GM19099 (cell line): Measurements from ENCODE around the gene PDIK1L.

ENCODE experiments used
- POLR2A ChIP-seq: IDR thresholded peaks from 3 replicates; pipeline ENCODE4 v1.6.1; 2011; ENCODE audit warnings: low read depth; ENCODE audit not compliant: insufficient read length; ENCODE audit errors: extremely low read depth

The PDIK1L gene

DNA sequence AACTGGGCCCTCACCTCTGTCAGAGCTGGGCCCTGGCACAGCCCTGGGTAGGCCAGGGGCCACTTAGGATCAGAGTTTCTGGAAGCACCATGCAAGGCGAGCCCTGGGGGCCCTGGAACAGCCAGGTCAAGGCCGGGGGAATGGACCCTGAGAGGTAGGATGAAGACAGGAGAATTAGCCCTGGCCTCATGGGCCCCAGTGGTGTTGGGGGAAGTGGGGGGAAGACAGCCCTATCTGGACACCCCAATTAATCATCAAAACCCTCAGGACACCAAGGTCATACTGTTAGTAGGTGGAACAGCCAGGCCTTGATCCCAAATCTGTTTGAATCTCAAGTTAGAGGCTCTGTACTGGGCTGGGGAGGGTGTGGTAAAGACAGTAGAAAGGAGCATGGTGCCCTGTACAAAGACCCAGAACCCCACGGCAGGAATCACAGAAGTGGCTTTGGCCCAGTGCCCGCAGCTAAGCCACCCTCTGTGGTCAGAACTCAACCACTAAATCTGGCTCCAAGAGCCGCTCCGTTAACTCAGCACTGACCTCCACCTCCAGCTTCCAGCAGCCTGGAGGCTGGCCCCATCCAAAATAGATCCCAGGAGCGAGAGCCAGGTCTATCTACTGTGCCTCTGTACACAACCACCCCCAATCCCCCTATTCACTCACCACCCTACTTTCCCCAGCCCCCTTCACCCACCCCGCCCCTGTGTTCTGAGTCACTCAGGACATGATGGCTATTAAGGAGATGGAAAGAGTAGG lies 30.2 kb upstream of the PDIK1L start:
- TF ChIP-seq POLR2A = no peak

DNA sequence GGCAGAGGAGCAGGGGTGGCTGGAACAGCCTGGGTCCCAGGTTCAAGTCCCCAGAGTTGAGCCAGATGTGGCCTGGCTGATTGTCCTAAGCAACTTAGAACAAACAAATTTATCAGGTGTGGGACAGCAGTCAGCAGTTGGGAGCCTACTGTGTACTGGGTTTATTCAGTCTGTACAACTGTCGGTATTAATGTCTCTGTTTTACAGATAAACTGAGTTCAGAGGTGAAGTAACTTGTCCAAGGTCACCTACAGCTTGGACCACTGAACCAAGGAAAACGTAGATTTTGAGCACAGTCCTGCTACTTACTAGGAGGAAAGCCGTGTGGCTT lies 29.6 kb upstream of the PDIK1L start:
- no peak for TF ChIP-seq POLR2A

DNA sequence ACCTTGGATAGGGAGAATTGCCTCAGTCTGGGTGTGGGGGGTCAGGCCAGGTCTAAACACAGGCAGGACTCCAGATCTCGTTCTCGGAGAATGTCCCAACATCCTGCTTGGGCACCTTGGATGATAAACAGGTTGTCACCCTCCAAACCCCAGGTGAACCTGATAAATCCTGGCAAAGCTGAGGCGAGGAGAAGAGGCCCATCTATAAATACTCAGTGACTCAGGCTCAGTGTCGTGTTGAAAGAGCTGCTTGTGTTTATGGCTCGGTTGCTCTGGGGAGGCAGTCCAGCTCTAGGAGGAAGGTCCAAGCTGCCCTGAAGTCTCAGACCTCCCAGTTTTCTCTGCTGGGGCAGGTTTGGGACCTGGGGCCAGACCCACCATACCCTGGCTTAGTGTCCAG lies 28.4 kb upstream of the PDIK1L start:
- TF ChIP-seq POLR2A = no peak

- TF ChIP-seq POLR2A = no peak
Measured at GRCh38 chr1:26084091-26084561, 27.5 kb upstream of the PDIK1L start.

DNA sequence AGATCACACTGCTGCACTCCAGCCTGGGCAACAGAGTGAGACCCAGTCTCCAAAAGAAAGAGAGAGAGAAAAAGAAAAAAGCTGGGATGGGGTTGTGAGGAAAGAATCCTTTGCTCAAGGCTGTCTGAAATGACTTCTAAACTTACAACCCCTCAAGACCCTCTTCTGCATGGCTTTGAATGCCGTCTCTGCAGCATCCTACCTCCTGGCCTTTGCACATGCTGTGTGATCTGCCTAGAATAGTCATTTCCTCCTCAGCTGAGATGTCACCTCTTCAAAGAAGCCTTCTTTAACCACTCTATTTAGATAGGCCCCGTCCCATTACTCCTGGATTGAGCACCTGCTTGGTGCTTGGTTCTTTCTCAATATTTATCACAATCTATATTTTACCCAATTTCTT lies 26.8 kb upstream of the PDIK1L start:
- TF ChIP-seq POLR2A = no peak

- no peak for TF ChIP-seq POLR2A
Measured at GRCh38 chr1:26089125-26089524, 22.5 kb upstream of the PDIK1L start.

- no peak for TF ChIP-seq POLR2A
Measured at GRCh38 chr1:26090893-26091292, 20.7 kb upstream of the PDIK1L start.

DNA sequence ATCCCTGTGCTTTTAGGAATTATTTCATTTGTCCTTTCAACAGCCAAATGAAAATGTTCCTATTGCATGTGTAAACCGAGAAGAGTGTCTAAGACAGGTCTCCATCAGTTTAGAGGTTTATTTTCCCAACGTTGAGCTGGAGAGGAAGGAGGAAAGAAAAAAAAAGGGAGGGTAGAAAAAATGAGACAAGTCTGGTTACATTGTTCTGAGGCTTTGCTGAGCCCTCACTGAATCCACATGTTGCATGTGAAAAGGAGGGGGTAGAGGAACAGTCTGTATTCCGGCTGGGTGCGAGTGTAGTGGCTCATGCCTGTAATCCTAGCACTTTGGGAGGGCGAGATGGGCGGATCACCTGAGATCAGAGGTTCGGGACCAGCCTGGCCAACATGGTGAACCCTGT lies 19.2 kb upstream of the PDIK1L start:
- TF ChIP-seq POLR2A = no peak

GRCh38 chr1:26094076-26094669 lies 17.5 kb upstream of the PDIK1L start:
- no peak for TF ChIP-seq POLR2A

DNA sequence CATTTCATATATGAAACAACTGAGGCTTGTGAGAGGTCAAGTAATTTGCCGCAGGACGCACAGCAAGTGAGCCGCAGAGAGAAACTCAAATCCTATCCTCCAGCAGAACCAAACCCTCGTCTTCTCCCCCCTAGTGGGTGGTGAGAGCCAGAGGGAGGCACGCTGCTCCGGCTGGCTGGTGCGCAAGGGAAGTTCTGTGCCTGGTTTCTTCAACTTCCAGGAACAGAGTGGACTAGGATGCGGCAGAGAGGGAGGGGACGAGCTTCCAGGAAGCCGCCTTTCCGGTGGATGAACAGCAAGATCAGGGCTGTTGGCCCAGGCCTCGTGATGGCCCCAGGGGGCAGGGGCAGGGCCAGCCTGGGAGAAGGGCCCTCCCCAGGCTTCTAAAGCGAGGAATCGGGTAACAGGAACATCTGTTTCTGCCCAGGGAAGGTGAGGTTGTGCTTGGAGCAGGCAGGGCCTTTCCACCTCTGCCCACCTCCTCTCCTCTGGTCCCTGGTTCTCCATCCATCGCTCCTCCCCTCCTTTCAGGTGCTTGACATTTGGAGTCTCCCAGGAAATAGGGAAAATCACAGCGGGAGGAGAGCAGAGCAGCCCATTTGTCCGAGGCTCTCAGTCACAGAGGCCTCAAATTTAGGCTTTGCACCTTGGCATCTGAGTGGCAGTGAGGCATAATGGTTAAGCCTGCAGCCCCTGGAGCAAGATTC lies 16.8 kb upstream of the PDIK1L start:
- no peak for TF ChIP-seq POLR2A

GRCh38 chr1:26096471-26096870 lies 15.2 kb upstream of the PDIK1L start:
- no peak for TF ChIP-seq POLR2A

DNA sequence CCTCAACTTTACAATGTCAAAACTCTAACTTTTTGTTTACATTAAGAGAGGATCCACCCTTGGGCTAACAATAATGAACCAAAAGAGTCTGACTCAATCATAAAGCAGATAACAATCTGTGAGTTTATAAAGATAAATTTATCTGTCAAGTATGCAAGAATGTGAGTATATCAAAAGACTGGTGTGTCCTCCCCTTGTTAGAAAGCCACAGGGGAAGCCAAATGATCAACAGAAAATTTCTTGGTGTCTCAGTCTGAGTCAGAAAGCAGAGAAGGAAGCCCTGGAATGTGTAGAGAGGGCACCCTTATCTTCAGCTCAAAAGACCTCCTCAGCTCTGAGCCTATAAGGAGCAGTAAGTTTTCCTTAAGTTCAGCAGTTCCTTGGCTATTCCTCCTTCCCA lies 13.9 kb upstream of the PDIK1L start:
- TF ChIP-seq POLR2A = no peak

DNA sequence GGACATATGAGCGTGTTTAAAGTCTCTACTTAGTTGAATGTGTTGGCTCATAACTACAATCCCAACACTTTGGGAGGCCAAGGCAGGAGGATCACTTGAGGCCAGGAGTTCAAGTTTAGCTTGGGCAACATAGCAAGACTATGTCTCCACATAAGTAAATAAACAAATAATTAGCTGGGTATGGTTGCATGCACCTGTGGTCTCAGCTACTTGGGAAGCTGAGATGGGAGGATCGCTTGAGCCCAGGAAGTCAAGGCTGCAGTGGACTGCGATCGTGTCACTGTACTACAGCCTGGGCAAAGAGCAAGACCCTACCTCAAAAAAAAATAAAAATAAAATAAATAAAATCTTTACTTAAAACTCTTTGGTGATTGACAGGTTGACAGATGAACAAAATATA lies 13.0 kb upstream of the PDIK1L start:
- no peak for TF ChIP-seq POLR2A

DNA sequence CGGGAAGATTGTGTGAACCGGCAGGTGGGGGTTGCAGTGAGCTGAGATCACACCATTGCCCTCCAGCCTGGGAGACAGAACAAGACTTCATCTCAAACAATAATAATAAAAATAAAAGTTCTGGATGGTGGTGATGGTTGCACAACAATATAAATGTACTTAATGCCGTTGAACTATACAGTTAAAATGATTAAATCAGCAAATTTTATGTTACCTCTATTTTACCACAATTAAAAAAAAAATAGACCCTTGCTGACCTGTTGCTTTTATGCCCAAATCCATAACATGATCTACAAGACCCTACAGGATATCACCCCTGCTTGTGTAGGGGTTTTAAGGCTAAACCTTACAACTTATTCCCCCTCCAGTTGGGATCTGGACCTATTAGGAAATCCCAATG lies 11.8 kb upstream of the PDIK1L start:
- TF ChIP-seq POLR2A = no peak

DNA sequence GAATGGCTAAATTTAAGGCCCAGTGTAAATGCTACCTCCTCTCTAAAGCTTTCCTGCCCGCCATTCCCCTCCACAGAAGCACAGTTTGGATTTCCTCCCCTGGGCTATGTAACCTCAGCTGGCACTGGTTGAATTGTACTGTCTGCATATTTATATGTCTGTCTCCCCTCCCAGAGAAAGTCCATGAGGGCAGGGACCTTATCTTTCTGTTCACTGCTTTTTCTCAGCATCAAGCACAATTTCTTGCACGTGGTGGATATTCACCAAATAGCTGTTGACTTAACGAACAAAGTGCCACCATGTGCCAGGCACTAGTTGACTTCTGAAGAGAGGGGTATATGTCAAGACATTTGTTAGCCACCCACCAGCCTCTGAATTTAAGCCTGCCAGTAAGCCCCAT lies 9.5 kb upstream of the PDIK1L start:
- TF ChIP-seq POLR2A = no peak

DNA sequence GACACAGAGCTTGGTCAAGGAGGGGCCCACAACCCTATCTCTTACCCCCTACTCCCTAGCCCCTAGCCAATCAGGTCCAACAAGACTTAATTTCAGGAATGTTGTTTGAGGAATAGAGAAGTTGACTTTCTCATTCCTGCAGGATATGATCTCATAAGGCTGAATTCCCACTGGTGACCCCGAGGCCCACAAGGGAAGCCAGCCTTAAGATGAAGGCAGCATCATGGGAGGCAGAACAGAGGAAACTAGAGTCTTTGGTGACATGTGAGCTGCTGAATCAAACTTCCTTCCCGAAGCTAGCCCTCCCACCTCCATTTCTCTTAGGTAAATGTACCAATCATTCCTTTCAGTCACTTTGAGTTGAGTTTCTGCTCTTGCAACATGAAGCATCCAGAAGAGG lies 9.1 kb upstream of the PDIK1L start:
- TF ChIP-seq POLR2A = no peak
